ENCODE results near the gene GLS2. TPM values are rescaled to one million over a fixed set of nuclear protein-coding genes. Genes with fewer than 3 reads are reported as not detected.

GLS2 gene
- total RNA-seq, 1 experiment from 2014 or later = 14.8 TPM

GRCh38 chr12:56488041-56488955, at the start of gene GLS2 (continued):
- TF ChIP-seq, protein P1, sequence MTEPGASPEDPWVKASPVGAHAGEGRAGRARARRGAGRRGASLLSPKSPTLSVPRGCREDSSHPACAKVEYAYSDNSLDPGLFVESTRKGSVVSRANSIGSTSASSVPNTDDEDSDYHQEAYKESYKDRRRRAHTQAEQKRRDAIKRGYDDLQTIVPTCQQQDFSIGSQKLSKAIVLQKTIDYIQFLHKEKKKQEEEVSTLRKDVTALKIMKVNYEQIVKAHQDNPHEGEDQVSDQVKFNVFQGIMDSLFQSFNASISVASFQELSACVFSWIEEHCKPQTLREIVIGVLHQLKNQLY (CRISPR knock-in tag; IDR thresholded peaks at IDR 0.05) = no peak
- TF ChIP-seq, protein P2, sequence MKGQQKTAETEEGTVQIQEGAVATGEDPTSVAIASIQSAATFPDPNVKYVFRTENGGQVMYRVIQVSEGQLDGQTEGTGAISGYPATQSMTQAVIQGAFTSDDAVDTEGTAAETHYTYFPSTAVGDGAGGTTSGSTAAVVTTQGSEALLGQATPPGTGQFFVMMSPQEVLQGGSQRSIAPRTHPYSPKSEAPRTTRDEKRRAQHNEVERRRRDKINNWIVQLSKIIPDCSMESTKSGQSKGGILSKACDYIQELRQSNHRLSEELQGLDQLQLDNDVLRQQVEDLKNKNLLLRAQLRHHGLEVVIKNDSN (CRISPR knock-in tag; IDR thresholded peaks at IDR 0.05) = peak; percentile 79

DNA sequence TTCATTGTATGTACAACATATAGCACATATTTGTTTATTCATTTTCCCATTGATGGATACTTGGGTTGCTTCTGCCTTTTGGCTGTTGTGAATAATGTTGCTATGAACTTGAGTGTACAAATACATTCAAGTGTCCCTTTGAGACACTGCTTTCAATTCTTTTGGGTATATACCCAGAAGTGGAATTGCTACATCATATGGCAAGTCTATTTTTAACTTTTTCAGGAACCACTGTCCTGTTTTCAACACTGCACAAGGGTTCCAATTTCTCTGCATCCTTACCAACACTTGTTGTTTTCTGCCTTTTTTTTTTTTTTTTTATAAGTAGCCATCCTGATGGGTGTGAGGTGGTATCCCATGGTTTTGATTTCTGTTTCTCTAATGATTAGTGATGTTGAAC, 49.6 kb upstream of the GLS2 start:
- no peak overlapping the region for H3K4me3 Mint-ChIP-seq
- TF ChIP-seq TEAD4 (CRISPR knock-in tag; IDR thresholded peaks at IDR 0.05) = no peak
- TF ChIP-seq, protein P3, sequence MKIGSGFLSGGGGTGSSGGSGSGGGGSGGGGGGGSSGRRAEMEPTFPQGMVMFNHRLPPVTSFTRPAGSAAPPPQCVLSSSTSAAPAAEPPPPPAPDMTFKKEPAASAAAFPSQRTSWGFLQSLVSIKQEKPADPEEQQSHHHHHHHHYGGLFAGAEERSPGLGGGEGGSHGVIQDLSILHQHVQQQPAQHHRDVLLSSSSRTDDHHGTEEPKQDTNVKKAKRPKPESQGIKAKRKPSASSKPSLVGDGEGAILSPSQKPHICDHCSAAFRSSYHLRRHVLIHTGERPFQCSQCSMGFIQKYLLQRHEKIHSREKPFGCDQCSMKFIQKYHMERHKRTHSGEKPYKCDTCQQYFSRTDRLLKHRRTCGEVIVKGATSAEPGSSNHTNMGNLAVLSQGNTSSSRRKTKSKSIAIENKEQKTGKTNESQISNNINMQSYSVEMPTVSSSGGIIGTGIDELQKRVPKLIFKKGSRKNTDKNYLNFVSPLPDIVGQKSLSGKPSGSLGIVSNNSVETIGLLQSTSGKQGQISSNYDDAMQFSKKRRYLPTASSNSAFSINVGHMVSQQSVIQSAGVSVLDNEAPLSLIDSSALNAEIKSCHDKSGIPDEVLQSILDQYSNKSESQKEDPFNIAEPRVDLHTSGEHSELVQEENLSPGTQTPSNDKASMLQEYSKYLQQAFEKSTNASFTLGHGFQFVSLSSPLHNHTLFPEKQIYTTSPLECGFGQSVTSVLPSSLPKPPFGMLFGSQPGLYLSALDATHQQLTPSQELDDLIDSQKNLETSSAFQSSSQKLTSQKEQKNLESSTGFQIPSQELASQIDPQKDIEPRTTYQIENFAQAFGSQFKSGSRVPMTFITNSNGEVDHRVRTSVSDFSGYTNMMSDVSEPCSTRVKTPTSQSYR (CRISPR knock-in tag; IDR thresholded peaks at IDR 0.05) = no peak
- TF ChIP-seq, protein P4, sequence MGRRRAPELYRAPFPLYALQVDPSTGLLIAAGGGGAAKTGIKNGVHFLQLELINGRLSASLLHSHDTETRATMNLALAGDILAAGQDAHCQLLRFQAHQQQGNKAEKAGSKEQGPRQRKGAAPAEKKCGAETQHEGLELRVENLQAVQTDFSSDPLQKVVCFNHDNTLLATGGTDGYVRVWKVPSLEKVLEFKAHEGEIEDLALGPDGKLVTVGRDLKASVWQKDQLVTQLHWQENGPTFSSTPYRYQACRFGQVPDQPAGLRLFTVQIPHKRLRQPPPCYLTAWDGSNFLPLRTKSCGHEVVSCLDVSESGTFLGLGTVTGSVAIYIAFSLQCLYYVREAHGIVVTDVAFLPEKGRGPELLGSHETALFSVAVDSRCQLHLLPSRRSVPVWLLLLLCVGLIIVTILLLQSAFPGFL (CRISPR knock-in tag; IDR thresholded peaks at IDR 0.05; ENCODE audit: borderline replicate concordance) = no peak
- DNase-seq (ENCODE audit: low spot score) (no peak), ATAC-seq (no peak)
- CTCF ChIA-PET = no interaction called here
- H3K4me1 Mint-ChIP-seq = no peaks in the 10 kb centered on the region
- POLR2A ChIA-PET = no interaction called here
- H3K9me3 Mint-ChIP-seq = no peaks in the 10 kb centered on the region
- no peaks in the 10 kb centered on the region for H3K27me3 Mint-ChIP-seq (ENCODE audit: low read depth)
- peak overlapping the region; percentile 51; the same call in 1 of the 2 replicates for H3K27ac Mint-ChIP-seq
- H3K36me3 Mint-ChIP-seq = no peaks in the 10 kb centered on the region

- Mint-ChIP-seq H3K4me1 (peaks cover 22% of the 10 kb centered on the region), H3K36me3 (no peaks in the 10 kb centered on the region), H3K4me3 (no peak overlapping the region), H3K27me3 (ENCODE audit: low read depth) (no peaks in the 10 kb centered on the region), H3K27ac (peak overlapping the region; percentile 42; the same call in 1 of the 2 replicates), H3K9me3 (no peaks in the 10 kb centered on the region)
- ChIA-PET POLR2A (interaction anchor here (0.6 kb wide), 3 partner anchors 53 to 582 kb away, joined by 4 to 8 read pairs (median 4); no protein-coding TSS in a partner anchor), CTCF (interaction anchor here (0.8 kb wide), 1 partner anchor 61 kb away, joined by 4 read pairs; no protein-coding TSS in a partner anchor)
- TF ChIP-seq SMAD4 (CRISPR knock-in tag; IDR thresholded peaks at IDR 0.05) (no peak), ZNF121 (CRISPR knock-in tag; IDR thresholded peaks at IDR 0.05) (peak; percentile 63; the same call in 1 of the 2 replicates), OVOL2 (CRISPR knock-in tag; IDR thresholded peaks at IDR 0.05; ENCODE audit: borderline replicate concordance) (no peak), NR2C2 (CRISPR knock-in tag; IDR thresholded peaks at IDR 0.05) (no peak), NFE2L1 (CRISPR knock-in tag; IDR thresholded peaks at IDR 0.05) (no peak), GABPB1 (CRISPR knock-in tag; IDR thresholded peaks at IDR 0.05) (no peak), ETV6 (CRISPR knock-in tag; IDR thresholded peaks at IDR 0.05) (no peak)
- DNase-seq (ENCODE audit: low spot score) (no peak), ATAC-seq (no peak)
These were observed 42.6 kb upstream of the GLS2 start for GRCh38 chr12:56530390-56531055.

- DNase-seq (ENCODE audit: low spot score) (no peak), ATAC-seq (no peak)
- Mint-ChIP-seq H3K9me3 (no peaks in the 10 kb centered on the region), H3K27me3 (ENCODE audit: low read depth) (no peaks in the 10 kb centered on the region), H3K4me3 (no peak overlapping the region), H3K36me3 (no peaks in the 10 kb centered on the region), H3K4me1 (peaks cover 22% of the 10 kb centered on the region), H3K27ac (no peak overlapping the region)
- no peak for TF ChIP-seq GRHL2 (CRISPR knock-in tag; IDR thresholded peaks at IDR 0.05; ENCODE audit: insufficient replicate concordance, severe bottlenecking)
- TF ChIP-seq NFATC4 (CRISPR knock-in tag; IDR thresholded peaks at IDR 0.05) = no peak
- TF ChIP-seq ZNF121 (CRISPR knock-in tag; IDR thresholded peaks at IDR 0.05) = peak; percentile 23; the same call in 1 of the 2 replicates
- ChIA-PET CTCF (interaction anchor here (0.6 kb wide), 1 partner anchor 43 kb away, joined by 3 read pairs; no protein-coding TSS in a partner anchor), POLR2A (interaction anchor here (0.6 to 0.7 kb wide), 3 partner anchors 52 to 994 kb away, joined by 3 to 4 read pairs (median 4); no protein-coding TSS in a partner anchor)
These were observed 41.7 kb upstream of the GLS2 start for GRCh38 chr12:56529656-56530055.
